Measurements from ENCODE around the gene FAIM2.

The FAIM2 gene

DNA sequence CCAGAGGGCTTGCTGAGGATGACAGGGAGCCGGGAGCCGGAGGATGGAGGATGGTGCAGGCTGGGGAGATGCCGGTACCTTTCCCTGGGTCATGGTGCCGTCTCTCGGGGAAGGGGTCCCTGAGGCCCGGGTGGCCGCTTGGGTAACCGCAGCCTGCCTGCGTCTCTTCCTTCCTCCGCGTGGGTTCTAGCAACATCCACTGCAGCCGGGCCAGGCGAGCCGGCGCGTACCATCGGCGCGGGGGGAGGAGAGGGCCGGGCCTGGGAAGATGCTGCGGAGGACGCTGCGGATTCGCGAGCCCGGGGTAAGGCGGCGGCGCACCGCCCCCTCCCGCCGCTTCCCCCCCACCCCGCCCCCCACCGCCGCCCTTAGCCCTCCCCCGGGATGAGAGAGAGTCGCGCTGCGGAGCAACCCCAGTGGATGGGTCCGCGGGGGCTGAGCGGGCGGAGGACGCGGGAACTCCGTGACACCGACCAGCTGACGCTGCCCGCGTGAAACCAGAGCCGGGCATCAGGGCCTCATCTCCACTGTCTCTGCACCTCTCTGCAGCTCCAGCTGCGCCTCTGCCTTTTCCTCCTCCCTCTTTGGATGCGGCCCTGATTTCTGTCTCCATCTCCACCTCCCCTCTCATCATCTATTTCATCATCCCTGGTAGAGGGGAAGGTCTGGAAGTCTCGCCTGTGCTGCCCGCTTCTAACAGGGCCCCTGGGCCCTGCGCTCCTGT lies at the start of gene FAIM2:
Gene FAIM2, minus strand, starts transcription at position 201 of the 724 bp plus-strand sequence. Its CDS starts 108 bp downstream, at position 93.
- Histone ChIP-seq H3K36me3 (ENCODE audit: insufficient read depth, low read length) (no peaks in the 10 kb centered on the region), H2AFZ (ENCODE audit: low read depth, low read length) (no peak within 1 kb of the TSS), H3K9me3 (ENCODE audit: low read length) (no peaks in the 10 kb centered on the region), H3K27me3 (ENCODE audit: insufficient read depth, low read length) (peaks cover 29% of the 10 kb centered on the region), H3K4me1 (ENCODE audit: insufficient read depth, low read length) (peaks cover 10% of the 10 kb centered on the region), H3K4me3 (ENCODE audit: low read length) (peak within 1 kb of the TSS; percentile 36)

DNA sequence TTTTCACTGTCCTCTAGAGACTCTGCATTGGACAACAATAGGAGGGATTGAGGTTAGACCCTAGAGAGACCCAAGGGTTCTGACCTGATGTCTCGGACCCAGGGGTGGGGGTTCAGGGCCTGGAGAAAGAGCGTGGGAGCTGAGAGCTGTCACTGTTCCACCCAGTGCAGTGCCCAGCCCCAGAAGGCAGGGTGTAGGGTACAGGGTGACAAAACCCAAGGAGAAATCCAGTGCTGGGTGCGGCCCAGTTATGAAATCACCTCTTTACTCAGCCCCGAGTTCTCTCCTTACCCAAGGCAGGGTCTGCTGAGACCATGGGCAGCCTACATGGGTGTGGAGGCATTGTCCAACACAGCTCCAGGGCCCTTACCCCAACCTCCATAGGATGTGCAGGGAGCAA lies 49.5 kb upstream of the FAIM2 start:
- H3K27me3 ChIP-seq (ENCODE audit: insufficient read depth, low read length) = peaks cover 7% of the 10 kb centered on the region
- H2AFZ ChIP-seq (ENCODE audit: low read depth, low read length) = no peak overlapping the region
- no peaks in the 10 kb centered on the region for H3K4me1 ChIP-seq (ENCODE audit: insufficient read depth, low read length)
- no peaks in the 10 kb centered on the region for H3K9me3 ChIP-seq (ENCODE audit: low read length)
- H3K4me3 ChIP-seq (ENCODE audit: low read length) = no peak overlapping the region
- no peaks in the 10 kb centered on the region for H3K36me3 ChIP-seq (ENCODE audit: insufficient read depth, low read length)

DNA sequence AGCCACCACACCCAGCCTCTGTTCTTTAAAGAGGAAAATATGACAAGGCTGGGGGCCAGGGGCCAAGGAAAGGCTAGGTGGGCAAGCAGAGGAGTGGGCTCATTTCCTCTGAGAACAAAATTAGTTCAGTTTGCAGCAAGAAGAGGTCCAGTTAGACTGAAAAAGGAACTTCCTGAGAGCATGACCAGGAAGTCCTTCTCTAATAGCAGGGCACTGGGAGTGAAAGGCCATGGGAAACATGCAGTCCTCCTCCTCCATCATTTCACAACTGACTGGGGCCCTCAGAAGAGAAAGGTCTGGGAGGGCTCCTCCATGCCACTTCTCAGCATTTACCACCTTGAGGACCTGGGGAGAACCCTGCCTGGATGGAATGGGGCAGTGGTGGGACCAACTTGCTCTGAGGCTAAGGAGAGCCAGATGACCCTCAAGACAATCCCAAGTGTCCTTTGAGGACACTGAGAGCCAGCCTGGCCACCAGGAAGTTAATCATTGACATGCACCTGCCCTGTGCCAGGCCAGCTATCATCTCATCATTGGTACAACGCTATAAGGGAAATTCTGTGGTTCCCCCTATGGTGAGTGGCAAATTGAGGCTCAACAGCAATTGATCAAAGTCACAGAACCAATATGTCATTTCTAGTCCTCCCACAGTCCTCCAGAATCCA lies 48.8 kb upstream of the FAIM2 start:
- Histone ChIP-seq H3K36me3 (ENCODE audit: insufficient read depth, low read length) (no peaks in the 10 kb centered on the region), H3K27me3 (ENCODE audit: insufficient read depth, low read length) (peaks cover 7% of the 10 kb centered on the region), H3K9me3 (ENCODE audit: low read length) (no peaks in the 10 kb centered on the region), H3K4me3 (ENCODE audit: low read length) (no peak overlapping the region), H2AFZ (ENCODE audit: low read depth, low read length) (no peak overlapping the region), H3K4me1 (ENCODE audit: insufficient read depth, low read length) (no peaks in the 10 kb centered on the region)

DNA sequence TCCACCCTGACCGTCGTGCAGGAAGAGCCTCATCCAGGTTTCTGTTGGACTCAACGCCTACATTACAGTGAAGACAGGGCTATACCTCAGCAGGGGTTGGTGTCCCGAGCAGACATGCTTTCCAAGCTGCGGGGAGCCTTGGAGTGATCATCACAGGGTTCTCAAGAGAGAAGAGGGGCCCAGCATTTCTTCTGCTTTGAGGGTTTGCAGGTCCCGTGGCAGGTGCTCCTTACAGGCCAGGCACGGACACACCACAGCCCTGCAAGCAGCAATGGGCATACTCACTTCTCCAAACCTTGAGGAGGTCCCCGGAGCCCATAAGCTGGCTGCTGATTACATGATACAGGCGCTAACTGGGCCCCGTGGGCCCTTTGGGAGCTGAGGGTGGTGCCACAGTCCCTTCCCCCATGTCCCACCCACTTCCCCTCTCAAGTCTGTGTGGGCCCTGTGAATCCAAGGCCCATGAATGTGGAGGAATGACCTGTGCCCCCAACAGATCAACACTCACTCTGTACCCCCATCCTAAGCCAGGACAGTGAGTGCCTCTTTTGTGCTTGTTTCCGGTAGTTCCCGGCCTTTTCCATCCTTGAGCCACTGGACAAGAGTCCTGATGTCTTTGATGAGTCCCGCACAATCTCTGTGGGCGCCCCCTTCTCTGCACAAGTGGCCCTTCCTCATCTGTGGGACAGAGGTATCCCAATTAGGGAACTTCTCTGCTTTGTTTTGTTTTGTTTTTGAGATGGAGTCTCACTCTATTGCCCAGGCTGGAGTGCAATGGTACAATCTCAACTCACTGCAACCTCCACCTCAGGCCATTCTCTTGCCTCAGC lies 47.9 kb upstream of the FAIM2 start:
- H3K36me3 ChIP-seq (ENCODE audit: insufficient read depth, low read length) = no peaks in the 10 kb centered on the region
- no peak overlapping the region for H3K4me3 ChIP-seq (ENCODE audit: low read length)
- H3K9me3 ChIP-seq (ENCODE audit: low read length) = no peaks in the 10 kb centered on the region
- H2AFZ ChIP-seq (ENCODE audit: low read depth, low read length) = no peak overlapping the region
- H3K27me3 ChIP-seq (ENCODE audit: insufficient read depth, low read length) = peaks cover 7% of the 10 kb centered on the region
- no peaks in the 10 kb centered on the region for H3K4me1 ChIP-seq (ENCODE audit: insufficient read depth, low read length)

DNA sequence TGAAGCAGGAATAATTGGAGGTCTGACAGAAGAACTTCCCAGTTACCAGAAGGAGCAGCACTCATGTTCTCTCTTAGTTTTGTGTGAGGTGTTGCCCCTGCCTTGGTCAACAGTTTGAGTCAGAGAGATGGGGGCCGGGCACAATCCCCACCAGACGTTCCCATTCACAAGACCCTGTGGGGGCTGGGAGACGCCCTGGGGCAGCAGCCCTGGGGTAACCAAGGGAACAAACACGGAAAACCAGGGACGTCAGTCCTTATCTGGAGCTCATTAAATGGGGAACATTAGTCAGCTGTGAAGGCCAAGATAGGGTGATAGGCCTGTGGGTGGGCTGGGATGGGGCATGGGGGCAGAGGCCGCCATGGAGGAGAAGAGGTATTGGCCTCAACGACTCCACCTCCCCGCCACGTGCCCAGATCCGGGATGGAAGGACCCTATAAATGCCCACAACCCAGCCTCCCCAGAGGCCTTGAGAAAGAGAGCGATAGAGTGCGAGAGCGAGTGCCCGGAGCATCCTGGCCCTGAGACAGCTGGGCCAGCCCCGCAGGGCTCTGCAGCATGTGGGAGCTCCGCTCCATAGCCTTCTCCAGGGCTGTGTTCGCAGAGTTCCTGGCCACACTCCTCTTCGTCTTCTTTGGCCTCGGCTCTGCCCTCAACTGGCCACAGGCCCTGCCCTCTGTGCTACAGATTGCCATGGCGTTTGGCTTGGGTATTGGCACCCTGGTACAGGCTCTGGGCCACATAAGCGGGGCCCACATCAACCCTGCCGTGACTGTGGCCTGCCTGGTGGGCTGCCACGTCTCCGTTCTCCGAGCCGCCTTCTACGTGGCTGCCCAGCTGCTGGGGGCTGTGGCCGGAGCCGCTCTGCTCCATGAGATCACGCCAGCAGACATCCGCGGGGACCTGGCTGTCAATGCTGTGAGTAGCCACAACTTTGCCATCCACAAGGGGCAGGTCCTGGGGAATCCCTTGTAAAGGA lies 46.9 kb upstream of the FAIM2 start, which contains the start of gene AQP2:
Gene AQP2, plus strand, starts transcription at position 465 of the 979 bp plus-strand sequence. Its CDS starts 94 bp downstream, at position 559.
- Histone ChIP-seq H3K36me3 (ENCODE audit: insufficient read depth, low read length) (no peaks in the 10 kb centered on the region), H2AFZ (ENCODE audit: low read depth, low read length) (no peak within 1 kb of the TSS), H3K4me3 (ENCODE audit: low read length) (no peak within 1 kb of the TSS), H3K9me3 (ENCODE audit: low read length) (no peaks in the 10 kb centered on the region), H3K27me3 (ENCODE audit: insufficient read depth, low read length) (peaks cover 9% of the 10 kb centered on the region), H3K4me1 (ENCODE audit: insufficient read depth, low read length) (no peaks in the 10 kb centered on the region)

DNA sequence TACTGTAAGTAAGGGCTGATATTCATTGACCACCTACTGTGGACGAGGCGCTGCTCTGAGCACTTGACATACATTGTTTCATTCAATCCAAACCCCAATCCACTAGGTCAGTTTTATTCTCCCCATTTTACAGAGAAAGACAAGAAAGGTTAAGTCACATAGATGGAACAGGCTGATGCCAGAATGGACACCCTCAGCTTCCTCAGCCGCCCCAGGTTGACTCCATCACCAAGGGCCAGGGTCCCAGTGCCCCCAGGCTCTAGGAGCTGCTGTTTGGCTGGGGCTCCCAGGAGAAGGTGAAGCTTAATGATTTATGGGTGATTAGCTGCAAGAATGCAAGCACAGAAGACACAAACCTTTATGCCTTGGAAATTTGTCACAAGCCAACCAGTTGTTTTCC lies 46.2 kb upstream of the FAIM2 start:
- no peak overlapping the region for H2AFZ ChIP-seq (ENCODE audit: low read depth, low read length)
- H3K27me3 ChIP-seq (ENCODE audit: insufficient read depth, low read length) = peaks cover 10% of the 10 kb centered on the region

DNA sequence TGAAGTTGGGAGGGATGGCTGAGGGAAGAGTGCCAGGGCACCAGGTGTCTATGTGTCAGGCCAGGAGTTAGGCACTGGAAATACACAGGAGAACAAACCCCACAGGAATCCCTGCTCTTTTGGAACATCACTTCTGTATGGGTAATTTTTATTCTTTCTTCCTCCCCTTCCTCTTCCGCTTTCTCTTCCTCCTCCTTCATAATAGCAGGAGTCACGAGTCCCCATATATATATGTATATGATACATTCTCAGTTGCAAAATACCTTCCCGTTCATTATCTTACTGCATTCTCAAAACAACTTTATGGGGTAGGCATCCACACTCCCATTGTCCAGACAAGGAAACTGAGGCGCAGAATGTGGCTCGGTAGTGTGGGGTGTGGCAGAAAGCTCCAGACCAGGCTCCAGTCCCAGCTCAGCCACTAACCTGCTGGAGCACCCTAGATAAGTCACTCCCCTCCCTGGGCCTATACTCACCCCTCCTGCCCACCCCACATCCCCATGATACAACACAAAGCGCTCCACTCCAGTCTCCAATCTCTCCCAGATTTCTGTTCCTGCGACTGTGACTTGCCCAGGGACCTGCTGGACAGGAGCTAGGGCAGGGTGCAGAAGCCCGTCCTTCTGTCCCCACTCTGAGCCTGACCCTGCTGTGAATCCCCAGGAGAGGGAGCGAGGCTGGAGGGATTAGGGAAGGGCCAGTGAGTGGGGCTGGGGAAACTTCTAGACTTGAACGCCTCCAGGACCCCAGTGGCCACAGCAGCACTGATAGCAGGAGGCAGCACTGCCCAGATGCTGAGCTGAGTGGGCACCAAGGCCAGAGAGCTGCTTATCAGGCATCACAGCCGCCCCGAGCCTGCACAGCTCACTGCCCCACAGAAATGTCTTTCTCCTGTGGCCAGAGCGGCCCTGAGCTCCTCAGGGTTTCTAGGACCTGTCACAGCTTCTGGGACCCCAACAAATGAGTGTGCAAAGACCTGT lies 45.5 kb upstream of the FAIM2 start:
- Histone ChIP-seq H3K27me3 (ENCODE audit: insufficient read depth, low read length) (peaks cover 17% of the 10 kb centered on the region), H2AFZ (ENCODE audit: low read depth, low read length) (no peak overlapping the region), H3K4me1 (ENCODE audit: insufficient read depth, low read length) (no peaks in the 10 kb centered on the region), H3K4me3 (ENCODE audit: low read length) (no peak overlapping the region), H3K36me3 (ENCODE audit: insufficient read depth, low read length) (no peaks in the 10 kb centered on the region), H3K9me3 (ENCODE audit: low read length) (no peaks in the 10 kb centered on the region)

More for the DNA sequence above, 46.2 kb upstream of the FAIM2 start:
- Histone ChIP-seq H3K4me1 (ENCODE audit: insufficient read depth, low read length) (no peaks in the 10 kb centered on the region), H3K36me3 (ENCODE audit: insufficient read depth, low read length) (no peaks in the 10 kb centered on the region), H3K9me3 (ENCODE audit: low read length) (no peaks in the 10 kb centered on the region), H3K4me3 (ENCODE audit: low read length) (no peak overlapping the region)

DNA sequence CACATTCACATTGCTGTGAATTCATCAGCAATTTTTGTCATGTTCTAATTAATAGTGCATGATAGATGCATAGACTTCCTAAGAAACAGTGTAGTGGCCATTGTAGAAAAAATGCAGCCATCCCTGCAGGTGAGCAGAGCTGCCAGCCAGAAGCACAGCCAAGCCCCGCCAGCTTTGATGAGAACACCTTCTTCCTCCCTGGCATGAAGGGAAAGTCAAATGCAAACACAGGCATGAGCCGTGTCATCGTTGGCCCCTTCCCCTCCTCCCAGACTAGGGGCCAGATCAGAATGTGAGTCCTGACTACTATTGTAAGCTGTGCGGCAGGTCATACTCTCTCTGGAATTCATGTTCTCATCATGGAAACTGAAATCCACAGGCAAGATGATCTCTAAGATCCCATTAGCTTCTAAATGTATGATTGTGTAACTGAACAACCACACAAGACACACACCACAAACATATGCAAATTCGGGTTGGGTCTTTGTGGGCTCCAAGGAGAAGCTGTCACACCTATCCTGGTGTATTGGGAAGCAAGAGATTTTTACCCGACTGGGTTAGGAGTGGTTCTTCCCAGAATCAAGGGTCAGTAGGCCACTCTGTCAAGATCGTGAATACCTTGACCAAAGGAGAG lies 44.0 kb upstream of the FAIM2 start:
- H3K4me3 ChIP-seq (ENCODE audit: low read length) = no peak overlapping the region
- H3K27me3 ChIP-seq (ENCODE audit: insufficient read depth, low read length) = peaks cover 30% of the 10 kb centered on the region
- no peaks in the 10 kb centered on the region for H3K36me3 ChIP-seq (ENCODE audit: insufficient read depth, low read length)
- no peaks in the 10 kb centered on the region for H3K4me1 ChIP-seq (ENCODE audit: insufficient read depth, low read length)
- no peak overlapping the region for H2AFZ ChIP-seq (ENCODE audit: low read depth, low read length)
- H3K9me3 ChIP-seq (ENCODE audit: low read length) = no peaks in the 10 kb centered on the region

DNA sequence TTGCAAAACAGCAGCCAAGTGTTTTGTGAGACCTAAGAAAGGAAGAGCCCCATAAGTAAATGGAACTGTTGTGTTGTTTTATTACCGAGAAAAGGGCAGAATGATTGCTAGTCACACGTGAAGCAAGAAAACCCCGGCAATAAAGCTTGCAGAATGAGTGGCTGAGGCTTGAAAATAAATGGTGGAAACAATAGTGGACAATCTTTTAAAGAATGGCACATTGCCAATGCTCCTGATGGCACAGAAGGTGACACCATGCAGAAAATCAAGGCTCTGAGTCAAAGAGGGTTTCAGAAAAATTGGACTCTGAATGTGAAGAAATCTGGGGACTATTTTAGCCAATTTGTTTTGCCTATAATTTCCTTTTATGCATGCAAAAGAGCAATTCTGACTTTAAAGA lies 42.8 kb upstream of the FAIM2 start:
- H3K4me1 ChIP-seq (ENCODE audit: insufficient read depth, low read length) = no peaks in the 10 kb centered on the region
- no peak overlapping the region for H2AFZ ChIP-seq (ENCODE audit: low read depth, low read length)
- no peak overlapping the region for H3K4me3 ChIP-seq (ENCODE audit: low read length)
- no peaks in the 10 kb centered on the region for H3K36me3 ChIP-seq (ENCODE audit: insufficient read depth, low read length)
- peaks cover 37% of the 10 kb centered on the region for H3K27me3 ChIP-seq (ENCODE audit: insufficient read depth, low read length)
- no peaks in the 10 kb centered on the region for H3K9me3 ChIP-seq (ENCODE audit: low read length)

DNA sequence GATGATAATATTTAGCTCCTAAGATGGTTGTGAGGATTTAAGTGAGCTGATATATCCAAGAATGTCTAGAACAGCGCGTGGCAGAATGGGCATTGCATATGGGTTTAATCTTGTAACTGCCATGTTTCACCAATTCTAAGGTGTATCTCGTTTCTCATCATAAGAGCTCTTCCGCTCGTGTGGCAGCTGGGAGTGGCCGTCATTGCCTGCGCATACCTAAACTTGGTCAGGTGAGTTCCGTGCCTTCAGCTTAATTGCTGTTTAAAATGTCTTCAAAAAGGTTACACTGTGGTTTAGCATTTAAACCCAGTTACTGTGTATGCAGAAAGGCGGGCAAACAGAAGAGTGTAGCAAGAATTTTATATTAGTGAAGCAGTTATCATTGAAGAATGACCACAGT lies 42.4 kb upstream of the FAIM2 start:
- H3K36me3 ChIP-seq (ENCODE audit: insufficient read depth, low read length) = no peaks in the 10 kb centered on the region
- no peak overlapping the region for H2AFZ ChIP-seq (ENCODE audit: low read depth, low read length)
- H3K4me3 ChIP-seq (ENCODE audit: low read length) = no peak overlapping the region
- no peaks in the 10 kb centered on the region for H3K9me3 ChIP-seq (ENCODE audit: low read length)
- H3K4me1 ChIP-seq (ENCODE audit: insufficient read depth, low read length) = no peaks in the 10 kb centered on the region
- H3K27me3 ChIP-seq (ENCODE audit: insufficient read depth, low read length) = peaks cover 37% of the 10 kb centered on the region

DNA sequence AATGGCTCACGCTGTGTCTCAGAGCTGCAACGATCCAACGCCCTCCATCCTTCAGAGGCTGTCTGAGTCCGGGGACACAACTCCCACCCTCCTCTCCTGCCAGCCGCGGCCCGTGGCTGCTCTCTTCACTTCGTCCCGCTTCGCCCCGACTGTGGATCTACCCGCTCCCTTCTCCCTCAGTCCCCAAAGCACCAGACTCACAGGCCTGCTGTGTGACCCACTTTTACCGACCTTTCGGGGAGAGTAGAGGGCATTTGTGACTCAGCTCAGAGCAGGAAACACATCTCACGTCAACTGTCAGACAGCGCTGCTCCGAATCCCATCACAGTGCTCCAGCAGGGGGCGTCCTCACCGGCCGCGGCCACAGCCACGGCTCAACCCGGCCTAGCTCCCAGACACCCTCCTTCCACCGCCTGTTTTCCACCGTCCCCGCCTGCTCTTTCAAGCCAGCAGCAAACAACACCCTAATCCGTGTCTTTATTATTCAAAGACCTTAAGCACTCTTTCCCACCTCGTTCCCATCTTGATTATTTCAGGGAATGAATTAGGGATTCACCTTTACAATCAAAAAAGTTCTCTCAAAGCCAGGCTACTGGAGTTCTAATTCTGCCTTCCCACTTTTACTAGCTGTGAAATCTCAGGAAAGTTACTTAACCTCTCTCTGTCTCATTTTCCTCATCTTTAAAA lies 41.8 kb upstream of the FAIM2 start:
- Histone ChIP-seq H3K36me3 (ENCODE audit: insufficient read depth, low read length) (no peaks in the 10 kb centered on the region), H3K4me1 (ENCODE audit: insufficient read depth, low read length) (no peaks in the 10 kb centered on the region), H3K27me3 (ENCODE audit: insufficient read depth, low read length) (peaks cover 37% of the 10 kb centered on the region), H2AFZ (ENCODE audit: low read depth, low read length) (peak overlapping the region; percentile 72), H3K4me3 (ENCODE audit: low read length) (peak overlapping the region; percentile 45), H3K9me3 (ENCODE audit: low read length) (no peaks in the 10 kb centered on the region)

Measured in neuron (in vitro differentiated cells).